ENCODE measurements around the gene PARL.

Gene PARL

DNA sequence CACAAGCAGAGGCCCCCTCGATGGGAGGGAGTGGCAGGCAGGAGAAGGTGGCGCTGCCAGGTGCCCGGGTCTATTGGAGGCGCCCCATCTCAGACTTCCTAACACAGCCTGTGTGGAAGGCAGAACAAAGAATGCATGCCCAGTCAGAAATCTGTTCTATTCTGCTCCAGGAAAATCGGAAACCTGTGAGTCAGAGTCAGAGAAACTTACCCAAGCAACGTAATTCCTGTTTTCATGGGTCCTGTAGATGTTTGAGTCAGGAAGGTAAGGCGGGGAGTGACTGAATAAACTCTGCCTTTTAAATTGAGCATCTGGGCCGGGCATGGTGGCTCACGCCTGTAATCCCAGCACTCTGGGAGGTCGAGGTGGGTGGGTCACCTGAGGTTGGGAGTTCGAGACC lies 73.0 kb downstream of the PARL start:
- TF ChIP-seq, protein P1, sequence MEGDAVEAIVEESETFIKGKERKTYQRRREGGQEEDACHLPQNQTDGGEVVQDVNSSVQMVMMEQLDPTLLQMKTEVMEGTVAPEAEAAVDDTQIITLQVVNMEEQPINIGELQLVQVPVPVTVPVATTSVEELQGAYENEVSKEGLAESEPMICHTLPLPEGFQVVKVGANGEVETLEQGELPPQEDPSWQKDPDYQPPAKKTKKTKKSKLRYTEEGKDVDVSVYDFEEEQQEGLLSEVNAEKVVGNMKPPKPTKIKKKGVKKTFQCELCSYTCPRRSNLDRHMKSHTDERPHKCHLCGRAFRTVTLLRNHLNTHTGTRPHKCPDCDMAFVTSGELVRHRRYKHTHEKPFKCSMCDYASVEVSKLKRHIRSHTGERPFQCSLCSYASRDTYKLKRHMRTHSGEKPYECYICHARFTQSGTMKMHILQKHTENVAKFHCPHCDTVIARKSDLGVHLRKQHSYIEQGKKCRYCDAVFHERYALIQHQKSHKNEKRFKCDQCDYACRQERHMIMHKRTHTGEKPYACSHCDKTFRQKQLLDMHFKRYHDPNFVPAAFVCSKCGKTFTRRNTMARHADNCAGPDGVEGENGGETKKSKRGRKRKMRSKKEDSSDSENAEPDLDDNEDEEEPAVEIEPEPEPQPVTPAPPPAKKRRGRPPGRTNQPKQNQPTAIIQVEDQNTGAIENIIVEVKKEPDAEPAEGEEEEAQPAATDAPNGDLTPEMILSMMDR (conservative IDR thresholded peaks at IDR 0.05; ENCODE audit: control insufficient read depth, insufficient read depth, low read depth, low read length), result no peak
- no peak for DNase-seq (ENCODE audit: low read depth)
- H3K4me3 ChIP-seq (ENCODE audit: control insufficient read depth, low read depth, low read length), result no peak overlapping the region

DNA sequence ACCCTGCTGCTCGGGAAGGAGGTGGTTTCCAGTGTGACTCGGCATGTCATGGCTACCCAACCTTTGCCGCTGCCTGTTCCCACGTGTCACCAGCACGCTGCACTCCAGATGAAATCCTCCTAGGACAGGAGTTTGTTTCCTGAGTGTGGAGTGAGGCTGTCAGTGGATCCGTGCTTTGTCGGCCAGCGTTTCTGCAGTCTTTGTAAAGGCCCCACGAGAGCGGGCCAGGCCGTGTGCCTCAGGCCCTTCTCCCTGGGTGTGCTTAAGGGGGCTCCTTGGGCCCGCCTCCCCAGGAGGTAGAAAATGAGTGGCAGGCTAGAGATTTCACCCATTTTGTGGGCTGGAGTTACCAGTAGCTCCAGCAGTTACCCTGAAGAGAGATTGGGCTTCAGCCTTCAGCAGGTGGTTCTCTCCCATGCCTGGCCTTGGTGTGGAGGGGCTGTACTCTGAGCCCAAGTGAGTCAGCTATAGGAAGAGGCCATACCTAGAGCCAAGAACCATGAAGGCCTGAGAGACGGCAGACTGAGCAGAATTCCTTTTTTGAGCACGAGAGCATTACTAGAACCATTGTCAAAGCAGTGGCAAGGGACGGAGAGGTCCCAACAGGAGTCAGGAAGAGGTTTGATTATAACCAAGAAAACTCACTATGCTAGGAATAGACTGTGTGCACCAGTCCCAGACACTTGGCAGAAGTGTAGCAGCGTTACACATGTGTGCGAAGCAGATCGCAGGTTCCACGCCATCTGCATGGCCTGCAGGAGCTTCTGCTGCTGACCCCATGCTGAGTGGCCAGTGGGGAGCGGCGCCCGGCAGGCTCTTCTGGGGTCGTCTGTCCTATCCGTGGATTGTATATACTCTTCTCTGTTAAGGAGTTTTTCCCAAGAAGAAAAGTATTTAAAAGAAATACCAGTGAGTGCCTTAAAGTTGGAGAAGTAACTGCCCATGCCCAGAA lies 73.8 kb downstream of the PARL start:
- TF ChIP-seq, protein P1 (conservative IDR thresholded peaks at IDR 0.05; ENCODE audit: control insufficient read depth, insufficient read depth, low read depth, low read length), result no peak
- no peak overlapping the region for H3K4me3 ChIP-seq (ENCODE audit: control insufficient read depth, low read depth, low read length)
- no peak for DNase-seq (ENCODE audit: low read depth)

DNA sequence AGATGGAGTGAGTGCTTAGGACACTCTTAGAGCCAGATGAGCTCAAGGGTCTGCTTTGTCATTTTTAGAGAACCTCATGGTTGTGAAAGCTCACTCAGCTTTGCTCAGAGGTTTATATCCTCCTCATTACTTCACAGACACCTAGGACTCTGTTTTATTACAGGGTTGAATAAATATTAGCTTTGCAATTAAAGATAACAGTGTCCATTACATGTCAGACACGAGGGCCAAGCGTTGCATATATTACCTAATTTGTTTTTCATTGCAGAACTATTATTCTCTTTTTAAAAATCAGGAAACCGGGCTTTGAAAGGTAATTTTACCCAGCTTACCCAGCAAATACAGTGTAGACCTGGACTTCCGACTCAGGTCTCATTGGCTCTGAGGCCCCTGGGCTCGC lies 75.4 kb downstream of the PARL start:
- TF ChIP-seq, protein P1 (conservative IDR thresholded peaks at IDR 0.05; ENCODE audit: control insufficient read depth, insufficient read depth, low read depth, low read length), result no peak
- no peak for DNase-seq (ENCODE audit: low read depth)
- H3K4me3 ChIP-seq (ENCODE audit: control insufficient read depth, low read depth, low read length), result no peak overlapping the region

DNA sequence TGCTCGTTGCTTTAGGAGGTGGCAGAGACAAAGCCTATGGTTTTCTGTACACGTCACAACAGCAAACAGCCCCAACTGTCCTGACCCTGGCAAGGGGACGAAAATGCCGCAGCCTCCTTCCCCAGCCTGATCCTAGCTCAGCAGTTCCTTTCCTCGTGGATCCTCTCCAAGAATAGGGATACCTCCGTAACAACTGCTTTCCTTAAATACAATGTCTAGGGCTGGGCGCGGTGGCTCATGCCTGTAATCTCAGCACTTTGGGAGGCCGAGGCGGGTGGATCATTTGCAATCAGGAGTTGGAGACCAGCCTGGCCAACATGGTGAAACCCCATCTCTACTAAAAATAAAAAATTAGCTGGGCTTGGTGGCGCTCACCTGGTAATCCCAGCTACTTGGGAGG lies 76.3 kb downstream of the PARL start:
- DNase-seq (ENCODE audit: low read depth), result no peak
- H3K4me3 ChIP-seq (ENCODE audit: control insufficient read depth, low read depth, low read length), result no peak overlapping the region
- TF ChIP-seq, protein P1 (conservative IDR thresholded peaks at IDR 0.05; ENCODE audit: control insufficient read depth, insufficient read depth, low read depth, low read length), result no peak

DNA sequence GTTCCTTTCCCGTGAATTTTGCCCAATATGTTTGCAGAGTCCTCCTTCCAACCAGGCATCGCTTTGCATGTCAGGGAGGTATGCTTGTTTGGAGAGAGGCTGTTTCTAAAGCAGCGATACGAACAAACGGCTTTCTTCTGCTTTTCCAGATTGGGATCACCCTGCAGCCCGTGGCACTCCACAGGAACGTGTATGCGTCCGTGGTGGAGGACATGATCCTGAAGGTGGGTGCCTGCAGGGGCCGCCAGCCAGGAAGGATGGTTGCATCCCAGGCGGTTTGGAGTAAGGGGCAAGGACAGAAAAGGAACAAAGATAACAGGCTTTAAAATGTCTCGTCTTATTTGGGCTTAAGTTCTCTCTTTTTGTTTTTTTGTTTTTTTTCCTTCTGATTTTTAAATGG lies 76.8 kb downstream of the PARL start:
- no peak overlapping the region for H3K4me3 ChIP-seq (ENCODE audit: control insufficient read depth, low read depth, low read length)
- TF ChIP-seq, protein P1 (conservative IDR thresholded peaks at IDR 0.05; ENCODE audit: control insufficient read depth, insufficient read depth, low read depth, low read length), result no peak
- DNase-seq (ENCODE audit: low read depth), result no peak

DNA sequence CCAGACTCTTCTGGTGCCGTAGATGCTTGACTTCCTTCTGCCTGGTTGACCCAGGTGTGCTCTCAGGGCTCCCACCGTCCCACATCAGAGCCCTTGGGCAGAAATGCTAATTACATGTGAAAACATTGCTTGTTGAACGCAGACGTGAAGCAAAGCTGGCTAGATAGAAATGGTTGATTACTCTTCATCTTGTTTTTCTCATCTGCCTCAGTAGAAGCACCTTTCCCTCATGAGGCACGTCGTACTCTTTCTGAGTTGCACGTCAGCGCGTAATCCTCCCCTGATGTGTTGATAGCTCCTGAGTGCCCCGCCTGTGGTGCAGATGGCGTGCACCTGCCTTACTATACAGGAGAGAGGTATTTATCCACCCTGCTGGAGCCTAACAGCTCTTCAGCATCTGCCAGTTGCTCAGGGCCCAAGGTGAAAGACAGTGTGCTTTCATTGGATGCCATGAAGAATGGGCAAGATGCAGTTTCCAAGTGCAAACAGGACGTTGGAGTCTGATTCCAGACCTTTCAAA lies 77.4 kb downstream of the PARL start:
- H3K4me3 ChIP-seq (ENCODE audit: control insufficient read depth, low read depth, low read length), result no peak overlapping the region
- no peak for DNase-seq (ENCODE audit: low read depth)
- TF ChIP-seq, protein P1 (conservative IDR thresholded peaks at IDR 0.05; ENCODE audit: control insufficient read depth, insufficient read depth, low read depth, low read length), result no peak
